Mesenchymal stem cell (in vitro differentiated cells and primary cell): ENCODE data around the gene CSPG4.
A peak's percentile ranks its signal among the peaks of the same experiment; 100 is the strongest.
"Not testable (repeated sequence)": the region's sequence is repeated elsewhere in the genome, so short reads cannot be mapped to it uniquely, and the experiment has no call there.

ENCODE experiments used
- DNase-seq: peaks from one replicate; pipeline ENCODE4 v3.0.0-alpha.2; 2013
- H2AFZ ChIP-seq: one replicate; pipeline ENCODE4 v1.6.1; 2013; ENCODE audit warnings: low read depth, mild to moderate bottlenecking, control low read depth, inconsistent platforms, low read length, moderate library complexity
- H2AK5ac ChIP-seq: 2 replicates; pipeline ENCODE4 v1.6.1; 2013; ENCODE audit warnings: low read length, moderate library complexity, mild to moderate bottlenecking, inconsistent platforms; ENCODE audit not compliant: severe bottlenecking
- H2BK120ac ChIP-seq: one replicate; pipeline ENCODE4 v1.6.1; 2013; ENCODE audit warnings: low read depth, mild to moderate bottlenecking, inconsistent platforms, low read length, moderate library complexity
- H2BK12ac ChIP-seq, 2 experiments: one replicate each; pipeline ENCODE4 v1.6.1; 2013; ENCODE audit warnings: inconsistent platforms in 2 of 2, low read length in 2 of 2, mild to moderate bottlenecking in 2 of 2, moderate library complexity in 2 of 2, control low read depth in 1 of 2
- H2BK15ac ChIP-seq: one replicate; pipeline ENCODE4 v1.6.1; 2013; ENCODE audit warnings: mild to moderate bottlenecking, low read depth, inconsistent platforms; ENCODE audit not compliant: poor library complexity, severe bottlenecking
- H2BK5ac ChIP-seq: 2 replicates; pipeline ENCODE4 v1.6.1; 2013; ENCODE audit warnings: low read depth, mild to moderate bottlenecking, low read length, control low read depth, inconsistent platforms; ENCODE audit not compliant: poor library complexity, severe bottlenecking
- H3K14ac ChIP-seq, 2 experiments: one replicate each; pipeline ENCODE4 v1.6.1; 2013; ENCODE audit warnings: inconsistent platforms in 2 of 2, low read length in 2 of 2, control low read depth in 1 of 2, mild to moderate bottlenecking in 1 of 2, moderate library complexity in 1 of 2
- H3K18ac ChIP-seq, 2 experiments: one replicate each; pipeline ENCODE4 v1.6.1; 2013; ENCODE audit warnings: inconsistent platforms in 2 of 2, low read length in 2 of 2, control low read depth in 1 of 2, low read depth in 1 of 2, mild to moderate bottlenecking in 1 of 2
- H3K23ac ChIP-seq, 2 experiments: one replicate each; pipeline ENCODE4 v1.6.1; 2013; ENCODE audit warnings: inconsistent platforms in 2 of 2, low read length in 2 of 2, mild to moderate bottlenecking in 2 of 2, moderate library complexity in 2 of 2, control low read depth in 1 of 2
- H3K27ac ChIP-seq: 2 replicates; pipeline ENCODE4 v1.5.1; 2013; ENCODE audit warnings: mild to moderate bottlenecking, moderate library complexity, low read length, control low read depth, inconsistent platforms; ENCODE audit not compliant: poor library complexity, severe bottlenecking
- H3K27me3 ChIP-seq, 2 experiments: 2 replicates each; pipeline versions ENCODE4 v1.6.1 to v1.7.0; 2013; ENCODE audit warnings: low read length in 2 of 2, mild to moderate bottlenecking in 2 of 2, moderate library complexity in 2 of 2, control low read depth in 1 of 2, inconsistent platforms in 1 of 2; ENCODE audit not compliant: control insufficient read depth in 1 of 2, insufficient read depth in 1 of 2
- H3K36me3 ChIP-seq, 2 experiments: 2 replicates each; pipeline versions ENCODE4 v1.6.1 to v1.7.0; 2013; ENCODE audit warnings: low read length in 2 of 2, control low read depth in 1 of 2, inconsistent platforms in 1 of 2, low read depth in 1 of 2, mild to moderate bottlenecking in 1 of 2; ENCODE audit not compliant: insufficient read depth in 2 of 2, control insufficient read depth in 1 of 2
- H3K4ac ChIP-seq, 2 experiments: one replicate each; pipeline ENCODE4 v1.6.1; 2013; ENCODE audit warnings: inconsistent platforms in 2 of 2, low read length in 2 of 2, mild to moderate bottlenecking in 2 of 2, moderate library complexity in 2 of 2, control low read depth in 1 of 2, low read depth in 1 of 2
- H3K4me1 ChIP-seq: 2 replicates; pipeline ENCODE4 v1.6.1; 2013; ENCODE audit warnings: low read depth, low read length, control low read depth; ENCODE audit not compliant: control insufficient read depth, insufficient read depth
- H3K4me2 ChIP-seq: 2 replicates; pipeline ENCODE4 v1.6.1; 2013; ENCODE audit warnings: low read length, mild to moderate bottlenecking, inconsistent platforms; ENCODE audit not compliant: poor library complexity, severe bottlenecking
- H3K4me3 ChIP-seq, 2 experiments: 2 replicates each; pipeline versions ENCODE4 v1.5.1 to v1.7.0; 2013; ENCODE audit warnings: low read length in 2 of 2, mild to moderate bottlenecking in 2 of 2, control low read depth in 1 of 2, low read depth in 1 of 2; ENCODE audit not compliant: insufficient read depth in 1 of 2
- H3K79me1 ChIP-seq: replicated peaks from 2 replicates; pipeline ENCODE4 v1.6.1; 2013; ENCODE audit warnings: mild to moderate bottlenecking, control low read depth, low read length, inconsistent platforms; ENCODE audit not compliant: poor library complexity, severe bottlenecking
- H3K9ac ChIP-seq: 2 replicates; pipeline ENCODE4 v1.7.0; 2013; ENCODE audit warnings: mild to moderate bottlenecking, low read length, moderate library complexity
- H3K9me3 ChIP-seq: 2 replicates; pipeline ENCODE4 v1.7.0; 2013; ENCODE audit warnings: mild to moderate bottlenecking, low read length; ENCODE audit not compliant: control insufficient read depth
- H4K8ac ChIP-seq: one replicate; pipeline ENCODE4 v1.6.1; 2013; ENCODE audit warnings: inconsistent platforms, mild to moderate bottlenecking, low read length, moderate library complexity
- H4K91ac ChIP-seq: one replicate; pipeline ENCODE4 v1.6.1; 2013; ENCODE audit warnings: mild to moderate bottlenecking, low read length, inconsistent platforms
- WGBS: methylation state at CpG from one replicate; pipeline ENCODE4 v1.1.7; 2013; ENCODE audit warnings: mixed read lengths; 5-methylcytosine and 5-hydroxymethylcytosine counted together

CSPG4 gene

GRCh38 chr15:75705854-75706681, 6.6 kb downstream of the CSPG4 start:
- no peak overlapping the region for H3K4me3 ChIP-seq
- DNase-seq: peak; percentile 62
- peak overlapping the region; percentile 16 for H4K8ac ChIP-seq
- H2AFZ ChIP-seq: no peak overlapping the region
- H2BK15ac ChIP-seq: no peak overlapping the region
- no peaks in the 10 kb centered on the region for H3K9me3 ChIP-seq
- peaks cover 26% of the 10 kb centered on the region for H3K4me1 ChIP-seq
- H3K4me2 ChIP-seq: no peak overlapping the region
- peak overlapping the region in 1 of 2 experiments; percentile 85 for H3K23ac ChIP-seq
- H3K27me3 ChIP-seq: no peaks in the 10 kb centered on the region
- no peak overlapping the region for H2BK5ac ChIP-seq
- H3K79me1 ChIP-seq: peaks cover 5% of the 10 kb centered on the region
- peak overlapping the region; percentile 60 for H2AK5ac ChIP-seq
- H3K27ac ChIP-seq: no peak overlapping the region
- H4K91ac ChIP-seq: peak overlapping the region; percentile 20
- H3K14ac ChIP-seq: peak overlapping the region in 1 of 2 experiments; percentile 92
- H3K4ac ChIP-seq: peak overlapping the region in 1 of 2 experiments; percentile 55
- H3K18ac ChIP-seq: peak overlapping the region; percentile 6 to 76
- peak overlapping the region; percentile 69 to 95 for H2BK12ac ChIP-seq
- no peaks in the 10 kb centered on the region for H3K36me3 ChIP-seq
- no peak overlapping the region for H2BK120ac ChIP-seq
- 66% methylated on average over 9 of the region's 14 CpGs for WGBS
- H3K9ac ChIP-seq: no peak overlapping the region

DNA sequence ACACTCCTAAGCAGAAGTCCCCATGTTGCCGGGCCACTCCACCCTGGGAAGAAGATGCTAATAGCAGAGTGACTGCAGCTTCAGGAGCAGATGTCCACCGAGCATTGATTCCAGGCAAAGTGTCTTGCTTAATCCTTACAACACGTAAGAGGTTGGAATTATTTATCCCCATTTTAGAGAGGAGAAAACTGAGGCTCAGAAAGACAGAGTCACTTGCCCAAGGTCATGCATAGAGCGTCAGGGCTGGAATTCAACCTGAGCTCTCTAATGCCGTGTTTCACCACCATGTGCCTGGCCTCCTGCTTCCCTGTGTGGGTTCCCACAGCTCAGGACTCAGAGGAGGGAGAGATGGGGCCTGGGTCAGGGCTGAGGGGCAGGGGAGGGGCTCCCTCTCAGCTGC, 7.3 kb downstream of the CSPG4 start:
- not testable (repeated sequence) for H3K4ac ChIP-seq, H3K79me1 ChIP-seq, H3K4me3 ChIP-seq, H3K23ac ChIP-seq, H3K27ac ChIP-seq, H2AFZ ChIP-seq, H3K9me3 ChIP-seq, H3K4me2 ChIP-seq, H2BK120ac ChIP-seq, H2BK15ac ChIP-seq, H3K14ac ChIP-seq, H2BK5ac ChIP-seq, H3K9ac ChIP-seq, H3K27me3 ChIP-seq, H2BK12ac ChIP-seq, H4K8ac ChIP-seq, H2AK5ac ChIP-seq, DNase-seq, H3K36me3 ChIP-seq
- Histone ChIP-seq H3K18ac (peak overlapping the region in 1 of 2 experiments; percentile 76), H3K4me1 (peaks cover 25% of the 10 kb centered on the region), H4K91ac (peak overlapping the region; percentile 20)
- WGBS: 86% methylated on average over 5 of the region's 5 CpGs

GRCh38 chr15:75704618-75705017, 8.0 kb downstream of the CSPG4 start:
- Histone ChIP-seq H3K14ac (peak overlapping the region in 1 of 2 experiments; percentile 70), H3K4me3 (no peak overlapping the region), H3K79me1 (peaks cover 7% of the 10 kb centered on the region), H3K23ac (no peak overlapping the region), H3K4me1 (peaks cover 27% of the 10 kb centered on the region), H3K27me3 (no peaks in the 10 kb centered on the region), H2BK12ac (peak overlapping the region; percentile 42 to 84), H2AFZ (no peak overlapping the region), H3K9ac (peak overlapping the region; percentile 51), H4K8ac (no peak overlapping the region), H2BK5ac (no peak overlapping the region), H3K27ac (no peak overlapping the region), H3K4ac (no peak overlapping the region), H3K36me3 (no peaks in the 10 kb centered on the region), H2BK15ac (peak overlapping the region; percentile 68), H3K9me3 (no peaks in the 10 kb centered on the region), H4K91ac (peak overlapping the region; percentile 79), H3K4me2 (no peak overlapping the region), H2AK5ac (no peak overlapping the region), H3K18ac (peak overlapping the region; percentile 42 to 62), H2BK120ac (no peak overlapping the region)
- WGBS: 98% methylated on average over 7 of the region's 9 CpGs
- DNase-seq: no peak

DNA sequence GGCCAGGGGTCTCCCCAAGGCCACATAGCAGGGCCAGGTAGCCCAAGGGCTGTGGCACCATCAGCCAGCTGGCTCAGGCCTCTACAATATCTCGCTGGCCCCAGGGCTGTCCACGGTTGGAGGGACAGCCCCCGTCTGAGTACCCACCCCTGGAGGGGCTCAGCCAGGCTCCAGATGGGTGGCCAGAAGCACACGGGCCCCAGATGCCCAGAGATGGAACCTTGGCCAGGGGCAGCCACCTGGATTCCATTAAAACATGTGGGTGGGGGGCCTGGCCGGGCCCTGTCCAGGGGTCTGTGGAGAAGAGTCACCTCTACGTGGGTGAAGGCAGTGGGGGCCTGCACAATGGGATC, 8.4 kb downstream of the CSPG4 start:
- Histone ChIP-seq H4K91ac (peak overlapping the region; percentile 79), H2AK5ac (no peak overlapping the region), H3K9ac (peak overlapping the region; percentile 51), H4K8ac (no peak overlapping the region), H3K27ac (no peak overlapping the region), H3K18ac (peak overlapping the region; percentile 19 to 32), H3K14ac (peak overlapping the region in 1 of 2 experiments; percentile 23), H3K4me2 (no peak overlapping the region), H3K27me3 (no peaks in the 10 kb centered on the region), H3K4me3 (no peak overlapping the region), H2BK12ac (peak overlapping the region in 1 of 2 experiments; percentile 66), H3K79me1 (peaks cover 7% of the 10 kb centered on the region), H2BK15ac (peak overlapping the region; percentile 68), H2BK120ac (no peak overlapping the region), H3K23ac (no peak overlapping the region), H3K9me3 (no peaks in the 10 kb centered on the region), H2AFZ (no peak overlapping the region), H3K4me1 (peaks cover 26% of the 10 kb centered on the region), H2BK5ac (no peak overlapping the region), H3K4ac (peak overlapping the region in 1 of 2 experiments; percentile 42), H3K36me3 (no peaks in the 10 kb centered on the region)
- DNase-seq: no peak
- WGBS: 87% methylated on average over 6 of the region's 6 CpGs
